Suprapubic skin (tissue), 4 donors: ENCODE data around the gene IDI1. TPM values are rescaled to one million over a fixed set of nuclear protein-coding genes. Genes with fewer than 3 reads are reported as not detected.
"Not testable (repeated sequence)": the region's sequence is repeated elsewhere in the genome, so short reads cannot be mapped to it uniquely, and the experiment has no call there.

ENCODE experiments used
- DNase-seq, 2 donors: peaks; one replicate each; pipeline ENCODE4 v3.0.0-alpha.2; 2019; ENCODE audit warnings: low spot score in 2 of 2
- H3K27ac ChIP-seq: fragments of 200-600 bp; sonication (generic); one replicate; pipeline ENCODE4 v1.5.1; 2019
- H3K27me3 ChIP-seq: fragments of 200-600 bp; sonication (generic); one replicate; pipeline ENCODE4 v1.5.1; 2019
- H3K36me3 ChIP-seq: fragments of 200-600 bp; sonication (generic); one replicate; pipeline ENCODE4 v1.5.1; 2019
- H3K4me1 ChIP-seq: fragments of 200-600 bp; sonication (generic); one replicate; pipeline ENCODE4 v1.5.1; 2019
- H3K4me3 ChIP-seq: fragments of 200-600 bp; sonication (generic); one replicate; pipeline ENCODE4 v1.5.1; 2019; ENCODE audit warnings: mild to moderate bottlenecking
- H3K9me3 ChIP-seq: fragments of 200-600 bp; sonication (generic); one replicate; pipeline ENCODE4 v1.5.1; 2019
- CTCF ChIP-seq, 2 donors: fragments of 200-600 bp in 1 of 2; fragments of 450-650 bp in 1 of 2; sonication (generic) in 1 of 2; IDR thresholded peaks; one replicate each; pipeline ENCODE4 v1.5.1; 2016 to 2019; ENCODE audit warnings: antibody characterized with exemption in 2 of 2, mild to moderate bottlenecking in 1 of 2, moderate library complexity in 1 of 2
- EP300 ChIP-seq: sonication (generic); formaldehyde crosslinking; IDR thresholded peaks from one replicate; pipeline ENCODE4 v1.6.1; 2017; ENCODE audit warnings: antibody characterized with exemption
- POLR2A ChIP-seq, 2 donors: fragments of 450-650 bp; IDR thresholded peaks; one replicate each; pipeline ENCODE4 v1.6.1; 2017; ENCODE audit warnings: antibody characterized with exemption in 2 of 2, mild to moderate bottlenecking in 2 of 2, moderate library complexity in 2 of 2
- POLR2AphosphoS5 ChIP-seq, 3 donors: sonication (generic); formaldehyde crosslinking; IDR thresholded peaks; one replicate each; pipeline ENCODE4 v1.6.1; 2017; ENCODE audit warnings: antibody characterized with exemption in 3 of 3
- WGBS: methylation state at CpG from one replicate; pipeline ENCODE4 v1.1.5; 2018; 5-methylcytosine and 5-hydroxymethylcytosine counted together
- total RNA-seq, 4 donors: library from RNA; depleted of rRNA; stranded (reverse); fragments of >200 nt; gene quantifications; one replicate each; pipeline ENCODE4 v1.1.0, GENCODE V29; 2016

The IDI1 gene
- total RNA-seq, 4 donors from 2014 or later: 32.0 to 62.1 (median 36.1) TPM

DNA sequence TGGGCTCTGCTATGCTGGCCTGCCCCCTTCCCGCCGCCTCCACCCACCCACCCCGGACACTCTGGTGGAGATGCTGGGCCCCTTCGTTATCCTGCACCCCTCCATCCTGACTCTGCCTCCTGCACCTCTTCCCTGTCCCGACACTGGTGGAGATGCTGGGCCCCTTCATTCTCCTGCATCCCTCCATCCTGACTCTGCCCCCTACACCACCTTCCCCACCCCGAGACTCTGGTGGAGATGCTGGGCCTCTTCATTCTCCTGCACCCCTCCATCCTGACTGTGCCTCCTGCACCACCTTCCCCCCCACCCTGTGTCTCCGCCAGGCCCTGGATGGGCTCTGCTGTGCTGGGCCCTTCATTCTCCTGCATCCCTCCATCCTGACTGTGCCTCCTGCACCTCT, 38.2 kb downstream of the IDI1 start:
- no peak overlapping the region for H3K27ac ChIP-seq
- H3K4me1 ChIP-seq: no peaks in the 10 kb centered on the region
- TF ChIP-seq EP300 (no peak), POLR2A (IDR thresholded peaks at IDR 0.05) (no peak), POLR2AphosphoS5 (IDR thresholded peaks at IDR 0.05) (no peak), CTCF (IDR thresholded peaks at IDR 0.05) (no peak)
- no peaks in the 10 kb centered on the region for H3K27me3 ChIP-seq
- DNase-seq: no peak
- no peaks in the 10 kb centered on the region for H3K9me3 ChIP-seq
- WGBS: 97% methylated on average over 7 of the region's 7 CpGs
- H3K36me3 ChIP-seq: peaks cover 96% of the 10 kb centered on the region
- H3K4me3 ChIP-seq: no peak overlapping the region

DNA sequence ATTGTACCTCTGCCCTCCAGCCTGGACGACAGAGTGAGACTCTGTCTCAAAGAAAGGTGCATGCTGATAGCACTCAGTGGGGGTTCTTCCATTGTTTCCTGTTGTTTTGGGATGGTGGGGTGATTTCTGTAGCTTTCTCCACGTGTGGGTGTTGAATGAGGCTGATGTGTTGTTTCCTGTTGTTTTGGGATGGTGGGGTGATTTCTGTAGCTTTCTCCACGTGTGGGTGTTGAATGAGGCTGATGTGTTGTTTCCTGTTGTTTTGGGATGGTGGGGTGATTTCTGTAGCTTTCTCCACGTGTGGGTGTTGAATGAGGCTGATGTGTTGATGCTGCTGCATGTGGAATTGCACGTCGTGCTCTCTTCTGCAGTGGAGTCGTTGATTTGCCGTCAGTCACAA, 39.0 kb downstream of the IDI1 start:
- not testable (repeated sequence) for H3K4me1 ChIP-seq, H3K9me3 ChIP-seq, H3K4me3 ChIP-seq, DNase-seq, H3K27me3 ChIP-seq, H3K27ac ChIP-seq
- peaks cover 99% of the 10 kb centered on the region for H3K36me3 ChIP-seq
- WGBS: 74% methylated on average over 7 of the region's 8 CpGs

GRCh38 chr10:1009071-1009494, 39.8 kb downstream of the IDI1 start:
- H3K4me3 ChIP-seq: no peak overlapping the region
- no peaks in the 10 kb centered on the region for H3K9me3 ChIP-seq
- H3K27ac ChIP-seq: no peak overlapping the region
- WGBS: 90% methylated on average over 9 of the region's 9 CpGs
- no peak for TF ChIP-seq EP300
- no peak for TF ChIP-seq CTCF (IDR thresholded peaks at IDR 0.05)
- no peak for TF ChIP-seq POLR2A (IDR thresholded peaks at IDR 0.05)
- no peak for TF ChIP-seq POLR2AphosphoS5 (IDR thresholded peaks at IDR 0.05)
- H3K36me3 ChIP-seq: peaks cover 99% of the 10 kb centered on the region
- H3K27me3 ChIP-seq: no peaks in the 10 kb centered on the region
- no peaks in the 10 kb centered on the region for H3K4me1 ChIP-seq
- DNase-seq: no peak

GRCh38 chr10:1007583-1007982, 41.3 kb downstream of the IDI1 start:
- Histone ChIP-seq H3K4me3 (no peak overlapping the region), H3K27ac (no peak overlapping the region), H3K4me1 (no peaks in the 10 kb centered on the region), H3K36me3 (peaks cover 99% of the 10 kb centered on the region), H3K9me3 (no peaks in the 10 kb centered on the region), H3K27me3 (no peaks in the 10 kb centered on the region)
- WGBS: 84% methylated on average over 10 of the region's 10 CpGs
- TF ChIP-seq POLR2A (IDR thresholded peaks at IDR 0.05) (no peak), EP300 (no peak), CTCF (IDR thresholded peaks at IDR 0.05) (no peak), POLR2AphosphoS5 (IDR thresholded peaks at IDR 0.05) (no peak)
- DNase-seq: no peak

DNA sequence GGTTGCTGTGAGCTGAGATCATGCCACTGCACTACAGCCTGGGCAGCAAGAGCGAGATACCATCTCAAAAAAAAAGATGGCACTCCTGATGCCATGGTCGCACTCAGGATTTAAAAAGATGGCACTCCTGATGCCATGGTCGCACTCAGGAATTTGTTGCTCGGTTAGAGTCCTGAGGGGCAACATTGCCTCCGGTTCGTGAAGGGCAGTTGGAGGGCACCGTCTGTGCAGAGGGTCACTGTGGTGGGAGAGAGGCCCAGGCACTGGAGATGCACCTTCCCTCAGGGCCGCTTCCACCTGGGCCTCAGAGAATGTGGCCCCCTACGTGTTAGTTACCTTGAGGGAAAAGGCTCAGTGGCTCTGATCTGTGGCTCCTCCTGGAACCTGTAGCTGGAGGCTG, 42.3 kb downstream of the IDI1 start:
- Histone ChIP-seq H3K36me3 (peaks cover 99% of the 10 kb centered on the region), H3K27ac (no peak overlapping the region), H3K27me3 (no peaks in the 10 kb centered on the region), H3K4me3 (no peak overlapping the region), H3K9me3 (no peaks in the 10 kb centered on the region), H3K4me1 (no peaks in the 10 kb centered on the region)
- WGBS: 92% methylated on average over 9 of the region's 9 CpGs
- TF ChIP-seq POLR2A (IDR thresholded peaks at IDR 0.05): no peak
- no peak for TF ChIP-seq POLR2AphosphoS5 (IDR thresholded peaks at IDR 0.05)
- no peak for TF ChIP-seq EP300
- TF ChIP-seq CTCF (IDR thresholded peaks at IDR 0.05): no peak
- no peak for DNase-seq
